Endothelial cell of umbilical vein (primary cell): ENCODE data around the gene FAM163A. TPM values are rescaled to one million over a fixed set of nuclear protein-coding genes. Genes with fewer than 3 reads are reported as not detected.

Experiments
- BruUV-seq: library from RNA; stranded (reverse); fragments of 400-500 nt; replicated peaks from 2 replicates; lab custom pipeline; 2021; lab: Mats Ljungman, UMichigan
- CTCF ChIA-PET: fragments of 300-600, 350-600 bp; sonication (Branson Sonifier 250); formaldehyde crosslinking; loops from one replicate; lab custom pipeline; 2021; ENCODE audit warnings: antibody characterized with exemption, inconsistent platforms; lab: Charles Lee
- POLR2A ChIA-PET: fragments of 300-600, 350-600 bp; sonication (Branson Sonifier 250); formaldehyde crosslinking; loops from one replicate; lab custom pipeline; 2021; ENCODE audit warnings: antibody characterized with exemption, inconsistent platforms; lab: Charles Lee
- DNase-seq: peaks from one replicate; pipeline ENCODE4 v3.0.0-alpha.2; 2011; ENCODE audit warnings: low read depth, low spot score
- FAIRE-seq: peaks from 2 replicates; lab custom pipeline; 2011; peaks lifted over from hg19 to GRCh38; lab: Jason Lieb, UNC
- H2AFZ ChIP-seq: 2 replicates; pipeline ENCODE4 v1.6.0; 2012; ENCODE audit warnings: low read depth, low read length, control low read depth, inconsistent platforms
- H3K27ac ChIP-seq: 2 replicates; pipeline ENCODE4 v1.5.1; 2011; ENCODE audit warnings: low read depth, mild to moderate bottlenecking, control low read depth, low read length, moderate library complexity; ENCODE audit not compliant: insufficient read depth
- H3K27me3 ChIP-seq, 2 experiments: 2 replicates each; pipeline versions ENCODE4 v1.6.0 to v1.6.1; 2011; ENCODE audit warnings: low read length in 2 of 2, mixed read lengths in 1 of 2; ENCODE audit not compliant: control insufficient read depth in 2 of 2, insufficient read depth in 2 of 2
- H3K36me3 ChIP-seq, 2 experiments: 2 replicates in 1 of 2; 3 replicates in 1 of 2; pipeline ENCODE4 v1.5.1; 2011; ENCODE audit warnings: low read length in 2 of 2, mild to moderate bottlenecking in 1 of 2, moderate library complexity in 1 of 2; ENCODE audit not compliant: control insufficient read depth in 2 of 2, insufficient read depth in 2 of 2; ENCODE audit errors: extremely low read depth in 1 of 2
- H3K4me1 ChIP-seq: 3 replicates; pipeline ENCODE4 v1.5.1; 2011; ENCODE audit warnings: mild to moderate bottlenecking, low read length; ENCODE audit not compliant: control insufficient read depth, insufficient read depth; ENCODE audit errors: extremely low read depth
- H3K4me2 ChIP-seq: 2 replicates; pipeline ENCODE4 v1.6.1; 2011; ENCODE audit warnings: low read length, control low read depth, mixed read lengths; ENCODE audit not compliant: insufficient read depth
- H3K4me3 ChIP-seq, 3 experiments: fragments of 200-600 bp in 1 of 3; sonication (generic), shearing (Covaris generic) in 1 of 3; replicated peaks in 1 of 3; 2 replicates each; pipeline ENCODE4 v1.5.1; 2011 to 2016; ENCODE audit warnings: control low read depth in 3 of 3, low read length in 3 of 3, mild to moderate bottlenecking in 2 of 3, inconsistent platforms in 1 of 3, low read depth in 1 of 3, moderate library complexity in 1 of 3; ENCODE audit not compliant: insufficient read depth in 1 of 3
- H3K79me2 ChIP-seq: 2 replicates; pipeline ENCODE4 v1.6.0; 2012; ENCODE audit warnings: low read length, inconsistent platforms; ENCODE audit not compliant: control insufficient read depth, insufficient read depth
- H3K9ac ChIP-seq: replicated peaks from 2 replicates; pipeline ENCODE3; 2011; ENCODE audit warnings: low read length, control low read depth; ENCODE audit not compliant: insufficient read depth; ENCODE audit errors: extremely low read depth
- H3K9me1 ChIP-seq: replicated peaks from 3 replicates; pipeline ENCODE4 v1.6.0; 2011; ENCODE audit warnings: mild to moderate bottlenecking, low read length; ENCODE audit not compliant: control insufficient read depth, insufficient read depth; ENCODE audit errors: extremely low read depth
- H3K9me3 ChIP-seq: replicated peaks from 2 replicates; pipeline ENCODE4 v1.5.1; 2012; ENCODE audit warnings: low read length, inconsistent platforms; ENCODE audit not compliant: control insufficient read depth, insufficient read depth
- H4K20me1 ChIP-seq: replicated peaks from 2 replicates; pipeline ENCODE3; 2011; ENCODE audit warnings: mild to moderate bottlenecking, low read length; ENCODE audit not compliant: control insufficient read depth, insufficient read depth; ENCODE audit errors: extremely low read depth
- CTCF ChIP-seq, 2 donors: IDR thresholded peaks; 1 replicate in 1 of 2; 2 replicates in 1 of 2; pipeline ENCODE4 v1.5.1; 2011; ENCODE audit warnings: low read length in 2 of 2, mild to moderate bottlenecking in 2 of 2, moderate library complexity in 2 of 2, control low read depth in 1 of 2, inconsistent platforms in 1 of 2, low read depth in 1 of 2; ENCODE audit not compliant: insufficient read depth in 1 of 2; ENCODE audit errors: extremely low read depth in 1 of 2
- EZH2 ChIP-seq: IDR thresholded peaks from 2 replicates; pipeline ENCODE4 v1.6.1; 2012; ENCODE audit warnings: borderline replicate concordance, low read depth, mild to moderate bottlenecking, moderate library complexity, low read length, inconsistent platforms; ENCODE audit not compliant: severe bottlenecking
- FOS ChIP-seq: IDR thresholded peaks from 2 replicates; pipeline ENCODE4 v1.6.1; 2011; ENCODE audit warnings: mild to moderate bottlenecking, low read length, moderate library complexity, borderline replicate concordance; ENCODE audit not compliant: insufficient read depth
- GATA2 ChIP-seq: IDR thresholded peaks from 2 replicates; pipeline ENCODE4 v1.7.0; 2011; ENCODE audit warnings: low read depth, mild to moderate bottlenecking, moderate library complexity, mixed read lengths, low read length; ENCODE audit not compliant: insufficient read length, insufficient read depth
- JUN ChIP-seq: IDR thresholded peaks from 2 replicates; pipeline ENCODE4 v1.6.1; 2011; ENCODE audit warnings: borderline replicate concordance, low read depth; ENCODE audit not compliant: insufficient read length, insufficient read depth
- MAX ChIP-seq: IDR thresholded peaks from 2 replicates; pipeline ENCODE4 v1.6.1; 2011; ENCODE audit not compliant: insufficient read depth, insufficient read length
- MYC ChIP-seq: IDR thresholded peaks from one replicate; pipeline ENCODE4 v1.6.1; 2011; ENCODE audit warnings: mild to moderate bottlenecking, low read depth, low read length
- POLR2A ChIP-seq: IDR thresholded peaks from 2 replicates; pipeline ENCODE4 v1.6.1; 2012; ENCODE audit warnings: low read depth, mild to moderate bottlenecking, control low read depth, low read length
- POLR2AphosphoS5 ChIP-seq: IDR thresholded peaks from 2 replicates; pipeline ENCODE4 v1.6.1; 2012; ENCODE audit warnings: low read depth, mild to moderate bottlenecking, control low read depth, low read length, moderate library complexity; ENCODE audit not compliant: insufficient read depth
- dilution Hi-C: fragments of 300-500 bp; cut with MboI; formaldehyde crosslinking; loops from one replicate; pipeline ENCODE4 v1.15.0; 2019; ENCODE audit warnings: low sequenced_read_pairs; ENCODE audit not compliant: extremely low pct_ligation_motif_present
- intact Hi-C: fragments of 100-400 bp; cut with micrococcal nuclease; formaldehyde crosslinking; loops from one replicate; pipeline ENCODE4 v1.10.0; 2022
- polyA plus RNA-seq, 4 experiments: library from polyadenylated mRNA; depleted of rRNA in 3 of 4; stranded (reverse) in 3 of 4; unstranded in 1 of 4; fragments of >200 nt; gene quantifications; 2 replicates each; pipeline versions ENCODE4 v1.2.1 to v1.2.3, GENCODE V29; 2011 to 2012; ENCODE audit warnings: missing spikeins in 1 of 4
- total RNA-seq: library from RNA; stranded (reverse); gene quantifications from 2 replicates; pipeline ENCODE4 v1.2.3, GENCODE V29; 2021

FAM163A gene
- total and polyA plus RNA-seq, 2 donors (not counting 3 experiments of a cell fraction or from before 2014, with no cell fraction given), result not detected

GRCh38 chr1:179754041-179754624, 11.0 kb downstream of the FAM163A start:
- Histone ChIP-seq H3K4me1 (no peaks in the 10 kb centered on the region), H2AFZ (no peak overlapping the region), H3K9me1 (no peaks in the 10 kb centered on the region), H3K9me3 (no peaks in the 10 kb centered on the region), H3K27me3 (peaks cover 7% of the 10 kb centered on the region in 2 experiments), H3K4me3 (no peak overlapping the region), H3K27ac (no peak overlapping the region), H4K20me1 (no peaks in the 10 kb centered on the region), H3K36me3 (no peaks in the 10 kb centered on the region), H3K4me2 (no peak overlapping the region), H3K9ac (no peak overlapping the region), H3K79me2 (no peaks in the 10 kb centered on the region)
- BruUV-seq, result no TSS peak
- ChIA-PET CTCF (interaction anchor here (1.2 kb wide), 1 partner anchor 56 kb away, joined by 5 read pairs; no protein-coding TSS in a partner anchor), POLR2A (no interaction called here)
- dilution Hi-C loops (no loop called here), intact Hi-C loops (no loop called here)
- FAIRE-seq (no peak), DNase-seq (no peak)
- TF ChIP-seq CTCF (IDR thresholded peaks at IDR 0.05; ENCODE audit: extremely low read depth in 1 of 2, insufficient read depth in 1 of 2, low read depth in 1 of 2, low read length in 2 of 2) (no peak), FOS (no peak), MYC (no peak), EZH2 (no peak), POLR2A (no peak), POLR2AphosphoS5 (no peak), GATA2 (no peak), MAX (no peak), JUN (no peak)
